Daoy (cell line): ENCODE results near the gene OXCT2. TPM values are rescaled to one million over a fixed set of nuclear protein-coding genes. Genes with fewer than 3 reads are reported as not detected.

ENCODE experiments used
- DNase-seq: peaks from one replicate; pipeline ENCODE4 v3.0.0-alpha.2; 2015; ENCODE audit warnings: low read depth
- total RNA-seq: library from RNA; depleted of rRNA; stranded (reverse); fragments of >200 nt; shearing (Covaris generic); gene quantifications from 2 replicates; pipeline ENCODE4 v1.2.3, GENCODE V29; 2014

OXCT2 gene
- total RNA-seq, 1 experiment from 2014 or later: 3.8 TPM

DNA sequence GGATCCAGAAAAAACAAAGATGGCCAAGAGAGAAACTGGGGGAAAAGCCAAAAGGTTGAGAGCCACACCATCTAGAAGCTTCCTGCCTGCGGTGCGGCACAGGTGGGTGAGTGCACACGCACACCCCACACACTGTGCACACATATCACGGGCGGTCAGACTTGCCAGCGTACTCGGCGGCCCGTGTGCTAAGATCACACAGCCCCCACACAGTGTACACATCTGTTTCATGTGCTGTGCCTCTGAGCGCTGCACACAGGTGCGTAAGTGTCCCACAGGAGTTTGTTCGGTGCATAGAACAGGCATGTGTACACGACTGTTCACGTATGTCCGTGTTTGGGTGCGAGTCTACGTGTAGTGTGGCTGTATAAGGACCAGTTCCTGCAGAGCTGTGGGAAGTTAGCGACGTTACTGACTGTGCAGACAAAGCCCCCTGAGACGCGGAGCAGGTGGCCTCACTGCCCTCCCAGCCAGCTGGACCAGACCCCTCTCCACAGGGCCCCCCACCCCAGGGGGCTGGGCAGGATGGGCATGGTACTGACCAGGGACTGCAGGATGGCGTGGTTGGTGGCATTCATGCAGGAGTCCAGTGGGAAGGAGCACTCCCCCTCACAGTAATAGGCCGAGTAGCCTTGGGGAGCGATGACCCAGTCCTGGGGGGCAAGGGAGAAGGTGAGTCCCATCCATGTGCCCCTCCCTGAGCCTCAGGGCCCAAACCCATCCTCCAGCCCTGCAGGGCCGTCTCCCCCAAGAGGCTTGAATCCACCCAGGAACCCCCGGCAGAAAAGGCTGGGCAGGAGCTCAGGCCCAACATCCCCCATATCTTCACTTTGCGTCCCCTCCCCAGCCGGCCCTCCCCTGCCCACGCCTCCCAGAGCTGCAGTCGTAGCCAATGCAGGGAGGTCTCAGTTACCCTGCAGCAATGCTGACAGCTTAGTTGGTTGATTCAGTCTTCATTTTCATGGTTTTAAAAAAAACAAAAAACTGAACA, 8.3 kb downstream of the OXCT2 start:
- DNase-seq: no peak

DNA sequence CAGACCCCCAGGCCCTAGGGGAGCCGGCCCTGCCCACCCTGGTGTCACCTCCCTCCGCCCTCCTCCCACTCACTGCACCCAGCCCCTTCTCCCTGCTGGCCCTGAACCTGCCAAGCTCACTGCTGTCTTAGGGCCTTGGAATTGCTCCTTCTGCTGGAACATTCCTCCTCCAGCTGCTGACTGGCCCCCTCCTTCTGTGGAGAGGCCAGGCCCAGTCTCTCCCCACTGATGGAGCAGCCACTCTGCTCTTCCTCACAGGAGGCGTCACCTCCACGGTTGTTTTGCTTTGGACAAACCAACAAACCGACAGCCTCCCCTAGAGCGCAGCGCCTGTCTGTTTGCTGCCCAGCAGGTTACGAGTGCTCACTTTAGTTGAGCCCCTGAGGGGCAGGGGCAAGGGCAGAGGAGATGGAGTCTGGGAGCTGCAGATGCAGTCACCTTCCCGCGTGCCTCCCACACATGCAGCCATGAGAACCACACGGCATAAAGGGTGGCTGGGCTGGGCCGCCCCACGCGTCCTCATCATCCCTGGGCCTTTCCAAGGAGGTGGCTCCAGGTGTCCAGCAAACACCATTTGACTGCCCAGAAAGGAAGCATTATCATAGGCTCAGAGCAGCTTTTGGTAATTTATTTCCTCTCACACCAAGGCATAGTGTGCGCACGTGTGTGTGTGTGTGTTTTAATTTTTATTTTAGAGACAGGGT, 9.4 kb downstream of the OXCT2 start:
- no peak for DNase-seq

- DNase-seq: no peak
Observed at GRCh38 chr1:39761016-39761415, 10.1 kb downstream of the OXCT2 start.

DNA sequence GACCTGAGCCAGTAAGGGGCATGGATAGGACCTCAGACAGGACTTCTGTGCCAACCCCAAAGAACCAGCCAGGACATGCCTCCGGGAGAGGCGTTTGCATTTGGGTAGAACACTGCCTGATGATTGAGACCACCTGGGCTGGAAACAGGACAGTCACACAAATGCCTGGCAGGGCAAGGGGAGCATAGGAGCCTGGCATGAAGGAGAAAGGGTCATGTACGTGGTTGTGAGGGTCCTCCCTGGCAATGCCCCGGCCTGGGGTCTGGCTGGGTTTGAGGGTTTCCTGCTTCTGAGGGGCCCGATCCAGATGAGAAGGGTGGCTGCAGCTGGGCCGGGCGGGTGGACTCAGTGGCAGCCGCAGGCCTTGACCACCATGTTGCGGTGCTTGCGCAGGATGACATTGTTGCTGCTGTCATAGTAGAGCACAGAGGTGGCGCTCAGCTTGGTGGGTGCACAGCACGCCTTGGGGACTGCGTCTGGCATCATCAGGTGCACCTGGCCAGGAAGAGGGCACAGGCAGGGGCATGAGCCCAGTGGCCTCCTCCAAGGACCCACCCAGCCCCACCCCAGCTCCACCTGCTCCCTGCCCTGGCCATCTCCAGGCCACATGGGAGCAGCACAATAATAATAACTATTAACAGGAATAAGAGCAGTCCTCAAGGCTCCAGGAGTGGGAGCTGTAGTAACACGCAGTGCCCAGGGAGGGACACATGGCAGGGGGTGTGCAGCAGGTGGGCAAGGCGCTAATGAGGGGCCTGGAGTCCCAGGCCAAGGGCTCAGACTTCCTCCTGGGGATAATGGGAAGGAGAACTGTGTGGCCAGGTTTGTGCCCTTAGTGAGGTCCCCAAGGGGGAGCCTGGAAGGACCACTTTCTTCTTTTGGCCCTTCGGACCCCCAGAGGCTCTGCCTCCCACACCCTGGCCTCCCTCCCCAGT, 10.8 kb downstream of the OXCT2 start:
- no peak for DNase-seq

DNA sequence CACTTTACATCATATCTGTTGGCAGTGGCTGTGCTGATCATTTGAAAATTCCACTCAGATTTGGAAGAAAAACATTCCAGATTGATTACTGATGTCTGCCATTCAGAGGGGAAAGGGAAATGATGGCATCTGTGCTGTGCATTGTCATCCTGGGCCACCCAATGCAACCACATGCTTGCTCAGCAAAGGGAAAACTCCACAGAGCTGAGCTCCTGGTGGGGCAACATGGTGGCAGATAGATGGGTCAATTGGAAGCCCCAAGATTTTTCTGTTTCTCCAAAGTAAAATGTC, 11.8 kb downstream of the OXCT2 start:
- no peak for DNase-seq

DNA sequence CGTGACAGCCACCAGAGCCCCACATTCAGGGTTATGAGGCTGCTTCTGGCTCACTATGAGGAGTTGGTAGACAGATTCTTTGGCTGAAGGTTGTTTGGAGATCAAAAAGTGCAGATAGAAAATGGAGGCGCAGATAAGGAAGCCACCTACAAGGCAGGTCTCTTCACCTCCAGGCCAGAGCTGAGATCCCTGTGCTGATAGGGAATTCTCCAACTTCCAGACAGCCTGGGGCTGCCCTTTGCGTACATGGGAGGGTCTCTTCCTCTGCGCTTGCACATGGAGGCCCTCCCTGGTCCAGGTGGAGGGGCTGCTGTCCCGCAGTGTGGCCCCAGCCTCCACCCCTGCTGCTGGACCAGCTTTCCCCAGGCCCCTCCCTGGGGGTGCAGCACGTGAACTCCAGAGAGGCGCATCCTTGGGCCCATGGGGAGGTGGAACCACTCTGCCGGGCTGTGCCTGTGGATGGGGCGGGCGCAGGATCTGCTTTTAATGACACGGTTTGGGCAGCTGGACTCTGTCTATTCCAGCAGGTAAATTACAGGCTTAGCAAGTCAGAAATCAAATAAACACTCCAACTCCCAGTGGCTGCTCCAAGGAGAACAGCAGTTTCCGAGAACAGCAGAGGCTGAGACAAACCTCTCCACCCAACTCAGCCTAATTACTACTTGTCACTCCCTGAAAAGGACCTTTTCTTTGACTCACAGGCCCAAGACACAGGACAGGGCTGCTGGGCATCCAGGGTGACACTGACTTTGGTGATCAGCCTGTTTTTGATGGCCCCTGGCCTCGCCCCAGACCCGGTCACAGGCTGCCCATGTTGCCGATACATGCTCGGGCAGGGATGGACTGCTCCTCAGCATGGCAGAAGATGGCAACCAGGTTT, 12.4 kb downstream of the OXCT2 start:
- DNase-seq: no peak

- DNase-seq: no peak
Observed at GRCh38 chr1:39757501-39757900, 13.6 kb downstream of the OXCT2 start.

DNA sequence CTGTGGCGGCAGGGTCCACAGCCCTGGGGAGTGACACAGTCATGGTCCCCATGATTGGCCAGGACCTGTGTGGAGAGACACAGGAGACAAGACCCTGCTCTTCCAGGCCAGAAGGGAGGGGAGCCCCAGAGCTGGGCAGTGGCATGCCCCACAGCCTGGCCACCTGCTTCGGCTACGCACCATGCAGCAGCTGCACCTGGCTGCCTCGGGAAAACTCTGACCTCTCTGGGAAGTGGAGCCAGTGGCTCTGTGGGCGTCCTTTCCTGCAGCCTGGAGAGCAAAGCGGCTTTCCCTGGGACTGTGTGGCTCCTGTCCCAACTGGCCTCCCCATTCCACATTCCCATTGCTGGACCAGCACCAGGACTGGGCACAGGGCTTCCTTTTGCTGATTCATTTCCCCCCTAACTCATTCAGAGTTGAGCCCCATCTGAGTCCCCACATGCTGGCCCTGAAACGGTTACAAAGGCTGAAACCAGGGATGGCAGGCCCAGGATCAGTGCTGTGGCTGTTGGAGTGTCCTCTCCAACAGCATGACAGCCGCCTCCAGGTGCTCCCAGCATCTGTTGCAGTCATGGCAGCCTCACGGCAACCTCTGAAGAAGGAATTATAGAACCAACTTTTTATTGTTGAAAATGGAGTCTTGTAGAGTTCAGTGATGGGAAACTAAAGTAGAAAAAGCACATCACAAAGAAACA, 15.0 kb downstream of the OXCT2 start:
- no peak for DNase-seq

- DNase-seq: no peak
Observed at GRCh38 chr1:39754906-39755504, 16.1 kb downstream of the OXCT2 start.

- no peak for DNase-seq
Observed at GRCh38 chr1:39754026-39754570, 17.1 kb downstream of the OXCT2 start.

DNA sequence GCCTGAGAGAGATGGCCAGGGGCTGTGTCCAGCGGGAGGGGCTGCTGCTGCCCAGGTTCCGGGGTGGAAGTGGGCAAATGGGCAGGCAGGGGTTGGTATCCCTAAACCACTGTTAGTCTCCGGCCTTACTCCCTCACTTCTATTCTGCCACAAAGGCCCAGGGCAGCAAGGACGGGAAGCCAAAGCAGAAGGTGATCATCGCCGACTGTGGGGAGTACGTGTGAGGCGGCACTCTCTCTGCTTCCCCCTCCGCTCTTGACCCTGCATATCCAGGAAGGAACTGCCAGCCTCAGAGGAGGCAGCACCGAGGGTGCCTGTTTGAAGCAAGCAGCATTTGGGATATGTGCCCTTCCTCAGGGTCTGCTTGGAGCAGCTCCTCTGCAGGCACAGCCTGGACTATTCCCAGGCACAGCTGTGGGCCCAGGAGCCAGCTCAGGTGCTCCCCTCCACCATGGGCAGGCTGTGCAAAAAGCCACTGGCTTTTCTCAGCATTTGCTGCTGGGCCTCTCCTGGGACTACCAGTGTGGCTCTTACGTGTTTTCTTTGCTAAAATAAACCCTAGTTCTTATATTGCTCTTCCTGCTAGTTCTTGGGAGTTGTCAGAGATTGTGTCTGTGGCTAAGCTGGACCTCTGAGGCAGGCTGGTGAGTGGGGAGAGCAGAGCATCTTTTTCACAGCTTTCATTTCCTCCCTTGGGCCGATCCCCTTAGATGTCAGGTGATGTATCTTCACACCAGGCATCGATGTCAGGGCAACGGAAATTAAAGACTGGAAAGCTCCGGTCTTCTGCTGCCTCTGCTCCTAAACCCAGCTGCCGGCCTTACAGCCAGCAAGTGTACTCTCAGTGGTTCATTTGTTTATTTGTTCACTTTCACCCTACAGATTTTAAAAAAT, 17.8 kb downstream of the OXCT2 start:
- DNase-seq: no peak

DNA sequence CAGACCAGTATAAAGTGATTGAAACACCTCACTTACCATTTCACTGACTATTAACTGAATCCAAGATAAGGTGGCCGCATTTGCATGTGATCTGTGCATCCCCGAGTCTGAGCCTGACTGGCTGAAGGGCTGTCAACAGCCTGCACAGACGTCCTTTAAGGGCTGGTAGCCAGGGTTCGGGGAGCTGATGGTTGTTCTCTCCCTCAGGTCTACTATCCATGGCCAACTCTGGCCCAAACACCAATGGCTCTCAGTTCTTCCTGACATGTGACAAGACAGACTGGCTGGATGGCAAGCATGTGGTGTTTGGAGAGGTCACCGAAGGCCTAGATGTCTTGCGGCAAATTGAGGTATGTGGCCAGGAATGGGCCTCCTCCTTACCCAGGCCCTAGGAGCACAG, 18.4 kb downstream of the OXCT2 start:
- no peak for DNase-seq

DNA sequence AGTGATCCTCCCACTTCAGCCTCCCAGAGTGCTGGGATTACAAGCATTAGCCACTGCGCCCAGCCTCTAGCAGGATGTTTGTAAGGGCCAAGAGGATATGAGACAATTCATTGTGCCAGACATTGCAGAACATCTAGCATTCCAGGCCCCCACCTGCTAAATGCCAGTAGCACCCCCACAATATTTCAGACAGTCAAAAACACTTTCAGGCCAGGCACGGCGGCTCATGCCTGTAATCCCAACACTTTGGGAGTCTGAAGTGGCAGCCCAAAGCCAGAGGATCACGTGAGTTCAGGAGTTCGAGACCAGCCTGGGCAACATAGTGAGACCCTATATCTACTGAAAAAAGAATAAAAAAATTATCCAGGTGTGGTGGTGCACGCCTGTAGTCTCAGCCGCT, 19.6 kb downstream of the OXCT2 start:
- DNase-seq: no peak

DNA sequence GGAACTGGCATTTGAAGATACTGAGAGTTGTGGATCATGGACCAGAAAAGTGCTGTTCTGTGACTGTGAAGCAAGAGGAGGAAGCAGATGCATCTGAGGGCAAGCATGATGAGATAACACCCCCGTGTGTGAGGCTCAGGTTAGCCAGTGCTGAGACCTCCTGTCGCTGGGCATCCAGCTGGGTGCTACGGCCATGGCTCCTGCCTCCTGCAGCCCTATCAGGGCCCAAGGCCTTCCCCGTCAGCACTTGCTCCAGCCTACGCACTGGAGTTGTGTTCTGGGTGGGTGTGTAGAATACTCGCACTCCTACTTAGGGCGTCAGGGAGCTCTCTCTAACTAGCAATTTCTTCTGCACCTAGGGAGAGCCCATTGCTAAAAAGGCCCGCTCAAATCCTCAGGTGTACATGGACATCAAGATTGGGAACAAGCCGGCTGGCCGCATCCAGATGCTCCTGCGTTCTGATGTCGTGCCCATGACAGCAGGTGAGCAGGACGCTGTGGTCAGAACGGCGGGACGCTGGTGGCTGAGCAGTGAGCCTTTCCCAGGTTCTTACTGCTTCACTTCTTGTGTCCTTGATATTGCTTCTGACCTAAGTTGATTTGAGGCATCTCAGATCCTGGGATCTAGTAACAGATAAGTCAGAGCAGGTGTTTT, 26.0 kb downstream of the OXCT2 start:
- DNase-seq: no peak

GRCh38 chr1:39738622-39739366, 32.4 kb downstream of the OXCT2 start, which contains the start of gene PPIE:
Gene PPIE (plus strand): TSS chr1:39738882. CDS start chr1:39738901, 19 bp downstream.
- DNase-seq: peak; percentile 94

- DNase-seq: peak; percentile 67
Observed at GRCh38 chr1:39737546-39738169, 33.5 kb downstream of the OXCT2 start.

DNA sequence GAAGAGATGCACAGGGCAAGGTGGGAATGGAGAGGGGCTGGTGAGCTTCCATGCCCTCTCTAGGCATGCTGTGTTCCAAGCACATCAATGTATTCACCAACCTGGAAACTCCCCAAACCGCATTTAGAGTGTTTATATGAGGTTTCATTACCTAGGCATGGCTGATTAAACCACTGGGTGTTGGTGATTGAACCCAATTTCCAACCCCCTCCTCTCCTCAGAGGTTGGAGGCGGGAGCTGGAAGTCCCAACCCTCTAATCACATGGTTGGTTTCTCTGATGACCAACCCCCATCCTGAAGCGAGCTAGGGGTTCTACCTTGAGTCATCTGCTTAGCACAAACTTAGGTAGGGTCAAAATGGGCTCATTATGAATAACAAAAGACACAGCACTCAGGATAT, 35.4 kb downstream of the OXCT2 start:
- peak; percentile 72 for DNase-seq
